NCI-H2227 (cell line): ENCODE data around the gene FUBP3.
"Not testable (repeated sequence)": the region's sequence is repeated elsewhere in the genome, so short reads cannot be mapped to it uniquely, and the experiment has no call there.

Source experiments
- DNase-seq: peaks from one replicate; lab custom pipeline; 2025; ENCODE audit not compliant: unreplicated experiment; lab: John Stamatoyannopoulos, UW

The FUBP3 gene

DNA sequence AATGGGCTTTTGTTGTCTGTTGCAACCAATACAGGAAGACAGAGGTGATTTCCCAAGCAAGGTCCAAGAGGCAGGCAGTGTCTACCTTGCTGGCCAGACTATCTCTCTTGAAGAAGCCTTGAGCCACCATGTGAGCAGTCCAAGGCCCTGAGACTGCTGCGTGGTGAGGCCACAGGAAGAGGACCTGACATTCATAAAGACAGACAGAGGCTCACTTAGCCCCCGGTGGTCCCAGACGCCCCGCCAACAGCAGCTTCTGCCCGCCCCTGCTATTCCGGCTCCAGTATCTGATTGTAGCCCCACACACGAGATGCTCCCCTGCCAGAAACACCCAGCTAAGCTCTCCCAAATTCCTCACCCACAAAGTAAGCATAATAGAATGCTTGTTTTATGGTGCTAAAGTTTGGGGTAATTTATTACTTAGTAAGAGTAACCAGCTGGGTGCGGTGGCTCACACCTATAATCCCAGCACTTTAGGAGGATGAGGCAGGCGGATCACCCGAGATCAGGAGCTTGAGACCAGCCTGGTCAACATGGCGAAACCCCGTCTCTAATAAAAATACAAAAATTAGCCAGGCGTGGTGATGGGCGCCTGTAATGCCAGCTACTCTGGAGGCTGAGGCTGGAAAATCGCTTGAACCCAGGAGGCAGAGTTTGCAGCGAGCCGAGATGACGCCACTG, 22.8 kb upstream of the FUBP3 start:
- no peak for DNase-seq

DNA sequence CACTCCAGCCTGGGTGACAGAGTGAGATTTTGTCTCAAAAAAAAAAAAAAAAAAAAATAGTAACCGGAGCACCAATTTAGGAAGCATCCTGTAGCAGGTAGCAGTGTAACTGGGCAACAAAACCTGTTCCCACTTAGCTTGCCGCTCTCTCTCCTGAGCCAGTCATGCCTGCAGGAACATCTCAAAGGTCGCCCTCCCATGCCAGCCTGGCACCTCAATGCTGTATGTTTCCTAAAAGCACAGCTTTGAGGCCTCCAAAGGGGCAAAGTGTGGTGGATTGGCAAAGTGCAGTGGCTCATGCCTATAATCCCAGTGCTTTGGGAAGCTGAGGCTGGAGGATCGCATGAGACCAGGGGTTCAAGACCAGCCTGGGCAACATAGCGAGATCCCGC, 22.3 kb upstream of the FUBP3 start:
- DNase-seq: no peak

DNA sequence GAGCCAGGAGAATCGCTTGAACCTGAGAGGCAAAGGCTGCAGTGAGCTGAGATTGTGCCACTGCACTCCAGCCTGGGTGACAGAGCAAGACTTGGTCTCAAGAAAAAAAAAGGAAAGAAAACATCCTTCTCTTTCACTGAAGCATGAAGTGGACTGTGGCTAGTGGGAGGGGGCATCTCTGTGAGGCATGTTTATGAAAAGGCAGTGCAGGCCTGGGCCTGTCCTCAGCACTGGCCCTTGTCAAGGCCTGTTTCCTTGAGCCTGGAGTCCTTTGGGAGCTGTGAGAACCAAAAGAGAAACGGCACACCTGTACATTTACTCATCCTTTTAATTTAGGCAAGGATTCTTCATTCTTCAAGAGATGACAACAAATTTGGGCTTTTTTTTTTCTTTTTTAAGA, 18.3 kb upstream of the FUBP3 start:
- peak; percentile 10 for DNase-seq

DNA sequence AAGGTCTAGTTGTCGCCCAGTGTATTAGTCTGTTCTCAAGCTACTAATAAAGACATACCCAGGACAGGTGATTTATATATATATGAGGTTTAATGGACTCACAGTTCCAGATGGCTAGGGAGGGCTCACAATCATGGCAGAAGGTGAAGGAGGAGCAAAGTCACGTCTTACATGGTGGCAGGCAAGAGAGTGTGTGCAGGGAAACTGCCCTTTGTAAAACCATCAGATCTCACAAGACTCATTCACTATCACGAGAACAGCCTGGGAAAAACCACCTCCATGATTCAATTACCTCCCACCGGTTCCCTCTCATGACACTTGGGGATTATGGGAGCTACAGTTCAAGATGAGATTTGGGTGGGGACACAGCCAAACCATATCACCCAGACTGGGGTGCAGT, 16.9 kb upstream of the FUBP3 start:
- not testable (repeated sequence) for DNase-seq

DNA sequence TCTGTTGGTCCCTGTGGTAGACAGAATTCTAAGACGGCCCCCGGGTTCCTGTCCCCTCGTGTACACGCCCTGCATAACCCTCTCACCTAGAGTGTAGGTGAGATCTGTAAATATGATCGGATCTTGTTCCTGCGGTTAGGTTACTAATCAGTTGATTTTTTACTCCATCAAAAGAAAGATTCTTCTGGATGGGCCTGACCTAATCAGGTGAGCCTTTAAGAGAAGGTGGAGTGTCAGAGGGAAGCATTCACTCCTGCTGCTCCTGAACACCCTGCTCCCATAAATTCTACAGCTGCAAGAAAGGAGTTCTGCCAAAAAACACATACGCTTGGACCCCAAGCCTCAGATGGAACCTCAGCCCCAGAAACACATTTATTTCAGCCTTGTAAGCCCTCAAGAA, 15.6 kb upstream of the FUBP3 start:
- DNase-seq: no peak

DNA sequence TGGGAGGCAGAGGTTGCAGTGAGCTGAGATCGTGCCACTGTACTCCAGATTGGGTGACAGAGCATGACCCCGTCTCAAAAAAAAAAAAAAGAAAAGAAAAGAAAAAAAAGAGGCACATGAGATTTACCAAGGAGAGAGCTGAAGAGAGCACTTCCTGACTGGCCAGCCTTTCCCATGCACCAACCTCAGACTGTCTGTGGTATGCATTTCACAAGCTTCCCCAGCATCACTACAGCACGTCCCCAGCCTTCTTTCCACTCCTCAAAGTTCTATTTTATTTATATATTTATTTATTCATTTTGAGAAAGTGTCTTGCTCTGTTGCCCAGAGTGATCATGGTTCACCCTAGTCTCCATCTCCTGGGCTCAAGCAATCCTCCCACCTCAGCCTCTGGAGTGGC, 13.6 kb upstream of the FUBP3 start:
- DNase-seq: no peak

DNA sequence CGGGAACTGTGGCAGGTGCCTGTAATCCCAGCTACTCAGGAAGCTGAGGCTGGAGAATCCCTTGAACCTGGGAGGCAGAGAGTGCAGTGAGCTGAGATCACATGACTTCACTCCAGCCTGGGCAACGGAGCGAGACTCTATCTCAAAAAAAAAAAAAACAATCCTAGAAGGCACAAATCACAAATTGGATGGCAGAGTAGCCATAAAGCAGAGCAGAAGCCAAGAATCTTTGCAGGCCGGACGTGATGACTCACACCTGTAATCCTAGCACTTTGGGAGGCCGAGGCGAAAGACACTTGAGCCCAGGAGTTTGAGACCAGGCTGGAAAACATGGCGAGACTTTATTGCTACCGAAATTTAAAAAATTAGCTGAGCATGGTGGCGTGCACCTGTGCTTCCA, 9.2 kb upstream of the FUBP3 start:
- DNase-seq: no peak

DNA sequence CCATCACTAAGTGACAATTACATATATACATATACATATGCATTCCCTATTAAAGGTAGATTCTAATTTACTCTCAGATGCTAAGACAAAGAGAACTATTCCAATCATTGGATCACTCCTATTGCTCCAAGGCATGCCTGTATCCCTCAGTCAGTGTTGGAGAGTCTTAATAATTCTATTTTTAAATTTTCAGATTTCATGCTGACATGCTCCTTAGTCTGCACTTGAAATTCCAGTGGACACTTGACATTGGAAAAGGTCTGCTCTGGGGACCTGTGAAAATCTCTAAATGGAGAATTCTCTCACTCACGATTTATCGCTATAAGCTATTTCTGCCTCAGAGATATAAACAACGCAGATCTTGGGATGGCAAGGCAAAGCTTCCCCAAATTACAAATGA, 3.9 kb upstream of the FUBP3 start:
- DNase-seq: no peak

DNA sequence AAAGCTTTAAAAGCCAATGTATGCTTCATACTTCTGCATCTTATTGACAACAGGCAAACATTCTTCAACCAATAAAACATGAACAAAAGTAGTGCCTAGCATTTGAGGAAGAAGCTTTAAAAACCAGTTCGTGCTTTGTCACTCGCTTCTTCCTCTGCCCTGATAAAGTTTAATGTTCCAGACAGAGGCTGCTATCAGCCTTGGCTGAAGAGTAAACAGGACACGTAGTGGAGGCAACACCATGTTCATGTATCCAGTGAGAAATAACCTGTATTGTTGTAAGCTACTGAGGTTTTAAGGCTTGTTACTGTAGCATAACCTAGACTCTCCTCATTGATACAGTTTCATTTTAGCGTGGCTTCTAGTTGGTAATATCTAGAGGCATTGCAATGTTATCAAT, 3.2 kb upstream of the FUBP3 start:
- DNase-seq: no peak

DNA sequence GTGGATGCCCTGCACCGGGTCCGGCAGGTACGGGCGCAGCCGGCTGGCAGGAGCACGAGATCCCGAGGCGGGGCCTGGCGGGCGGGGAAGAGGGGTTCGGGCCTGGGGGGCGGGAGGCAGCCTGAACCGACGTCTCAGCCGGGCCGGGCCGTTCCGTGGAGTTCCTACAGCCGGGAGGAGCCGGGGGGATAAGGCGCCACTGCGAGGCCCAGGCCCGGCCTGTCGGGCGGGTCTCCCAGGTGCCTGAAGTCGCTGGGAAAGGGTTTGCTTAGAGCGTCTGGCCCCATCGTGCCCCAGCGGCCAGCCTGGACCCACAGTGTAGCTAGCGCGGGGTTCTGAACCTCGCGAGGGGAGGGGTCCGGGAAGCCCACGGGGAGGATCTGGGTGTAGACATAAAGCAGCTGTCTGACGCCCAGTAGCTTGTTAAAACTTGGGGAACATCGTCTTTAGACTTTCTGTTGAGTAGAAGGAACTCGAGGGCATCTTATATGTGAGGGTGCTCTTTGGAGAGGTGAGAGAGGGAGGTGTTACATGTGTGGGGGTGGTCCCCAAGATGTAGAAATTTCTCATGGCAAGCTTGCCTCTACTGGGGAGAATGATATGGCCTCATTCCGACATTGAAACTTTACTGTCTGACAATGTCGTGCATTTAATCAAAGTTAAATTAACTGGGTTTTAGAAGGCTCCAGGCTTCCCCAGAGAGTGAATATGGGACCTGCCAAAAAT, 524 bp downstream of the FUBP3 start:
- peak; percentile 19 for DNase-seq

DNA sequence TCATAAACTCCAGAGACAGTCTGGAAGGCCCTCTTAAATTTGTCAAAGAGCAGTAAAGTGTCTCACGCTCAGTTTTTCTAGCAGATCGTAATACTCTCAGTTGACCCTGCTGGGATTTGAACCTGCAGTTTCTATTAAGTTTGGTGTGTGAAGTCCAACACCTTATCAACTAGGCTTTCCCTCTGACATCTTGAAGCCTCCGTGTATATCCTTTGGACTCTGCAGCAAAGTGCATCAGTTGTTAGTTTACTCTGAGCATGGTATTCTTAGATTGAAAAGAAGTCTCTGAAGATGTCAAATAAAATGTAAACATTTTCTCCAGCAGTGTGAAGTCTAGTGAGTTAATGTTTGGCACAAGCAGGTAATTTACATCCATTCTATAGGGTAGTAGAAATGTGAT, 2.4 kb downstream of the FUBP3 start:
- no peak for DNase-seq

DNA sequence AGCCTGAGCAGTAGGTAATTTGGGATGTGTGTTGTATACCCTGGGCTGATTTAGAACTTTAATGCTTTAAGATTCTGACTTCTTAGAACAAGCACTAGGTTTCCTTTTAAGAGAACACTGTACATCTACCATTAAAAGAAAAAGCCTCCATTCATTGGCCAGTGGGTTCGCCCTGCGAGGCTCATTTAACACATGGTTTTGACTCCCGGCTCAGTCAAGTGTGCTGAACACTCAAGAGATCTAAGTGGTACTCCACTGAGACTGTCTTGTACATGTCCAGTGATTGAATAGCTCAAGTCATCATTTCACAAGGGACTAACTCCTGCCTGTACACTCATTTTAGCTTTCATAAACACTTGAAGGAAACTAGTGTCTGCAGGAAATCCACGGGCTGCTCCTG, 3.9 kb downstream of the FUBP3 start:
- DNase-seq: peak; percentile 27

DNA sequence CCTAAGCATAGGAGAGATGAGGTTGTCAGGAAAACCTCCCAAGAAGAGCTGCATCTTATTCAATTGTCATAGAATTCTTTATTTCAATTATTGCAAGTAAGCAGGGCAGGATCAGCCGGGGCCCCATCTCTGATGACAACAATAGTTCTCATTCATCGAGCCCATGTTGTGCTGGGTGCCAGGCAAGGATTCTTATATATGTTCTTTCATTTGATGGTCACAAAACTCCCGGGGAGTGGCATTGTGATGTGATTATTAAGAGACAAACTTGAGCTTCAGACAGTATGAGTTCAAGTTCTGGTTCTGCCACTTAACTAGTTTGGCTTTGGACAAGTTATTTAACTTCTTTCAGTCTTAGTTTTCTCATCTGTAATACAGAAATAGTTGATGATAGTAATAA, 8.5 kb downstream of the FUBP3 start:
- DNase-seq: no peak

DNA sequence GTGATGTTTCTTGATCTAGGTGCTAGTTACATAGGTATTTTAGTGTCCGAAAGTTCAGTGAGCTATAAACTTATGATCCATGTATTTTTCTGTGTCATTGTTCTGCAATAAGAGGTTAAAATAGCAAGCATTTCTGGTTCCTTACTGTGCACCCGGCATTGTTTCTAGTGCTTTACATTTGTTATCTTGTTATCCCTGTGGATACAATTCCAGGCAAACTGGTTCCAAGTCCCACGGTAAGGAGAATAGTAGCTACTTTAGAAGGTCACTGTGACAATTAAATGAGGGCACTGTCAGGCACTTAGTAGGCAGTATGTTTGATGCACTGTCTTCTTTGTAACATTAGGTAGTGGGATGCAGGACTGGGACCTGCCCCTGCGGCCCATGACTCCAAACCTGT, 9.0 kb downstream of the FUBP3 start:
- DNase-seq: no peak

DNA sequence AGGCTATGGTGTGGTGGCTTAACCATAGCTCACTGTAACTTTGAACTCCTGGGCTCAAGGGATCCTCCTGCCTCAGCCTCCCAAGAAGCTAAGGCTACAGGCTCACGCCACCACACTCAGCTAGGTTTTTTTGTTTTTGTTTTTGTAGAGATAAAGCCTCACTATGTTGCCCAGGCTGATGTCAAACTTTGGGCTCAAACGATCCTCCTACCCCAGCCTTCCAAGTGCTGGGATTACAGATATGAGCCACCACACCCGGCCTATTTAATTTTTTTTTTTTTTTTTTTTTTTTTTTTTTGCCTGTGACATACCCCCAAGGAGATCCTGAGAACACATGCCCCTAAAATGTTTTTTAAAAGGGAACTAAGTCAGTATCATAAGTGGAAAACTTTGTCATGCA, 10.4 kb downstream of the FUBP3 start:
- no peak for DNase-seq

DNA sequence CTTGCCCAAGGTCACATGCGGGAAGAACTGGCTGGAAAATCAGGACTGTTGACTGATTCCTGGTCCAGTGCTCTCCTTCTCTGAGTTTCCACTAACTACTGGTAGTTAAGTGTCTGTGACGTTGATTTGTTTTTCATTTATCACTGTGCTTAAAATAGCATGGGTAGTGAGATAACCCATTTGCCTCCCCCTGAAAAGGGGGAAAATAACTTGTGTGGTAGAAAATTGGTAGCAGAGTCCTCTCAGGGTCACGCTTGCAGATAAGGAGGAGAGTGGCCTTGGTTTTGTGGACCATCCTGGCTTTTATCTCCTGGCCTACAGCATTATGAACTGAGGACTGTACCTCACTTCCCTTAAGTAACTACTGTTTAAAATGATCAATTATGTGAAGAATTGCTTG, 10.9 kb downstream of the FUBP3 start:
- no peak for DNase-seq

DNA sequence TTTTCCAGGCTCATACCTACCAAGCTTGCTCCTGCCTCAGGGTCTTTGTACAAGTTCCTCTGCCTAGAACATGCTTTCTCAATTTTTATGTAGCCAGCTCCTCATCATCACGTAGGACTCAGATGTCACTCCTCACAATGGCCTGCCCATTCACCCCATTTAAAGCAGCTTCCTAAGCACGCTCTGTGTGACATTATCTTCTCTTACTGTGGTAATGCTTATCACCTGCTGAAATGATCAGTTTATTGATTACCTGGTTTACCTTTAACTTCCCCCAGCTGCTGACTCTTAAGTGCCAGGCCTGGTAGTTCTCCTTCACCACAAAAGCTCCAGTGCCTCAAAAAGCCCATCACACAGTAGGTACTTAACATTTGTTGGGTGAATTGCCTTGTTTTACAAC, 13.6 kb downstream of the FUBP3 start:
- no peak for DNase-seq

DNA sequence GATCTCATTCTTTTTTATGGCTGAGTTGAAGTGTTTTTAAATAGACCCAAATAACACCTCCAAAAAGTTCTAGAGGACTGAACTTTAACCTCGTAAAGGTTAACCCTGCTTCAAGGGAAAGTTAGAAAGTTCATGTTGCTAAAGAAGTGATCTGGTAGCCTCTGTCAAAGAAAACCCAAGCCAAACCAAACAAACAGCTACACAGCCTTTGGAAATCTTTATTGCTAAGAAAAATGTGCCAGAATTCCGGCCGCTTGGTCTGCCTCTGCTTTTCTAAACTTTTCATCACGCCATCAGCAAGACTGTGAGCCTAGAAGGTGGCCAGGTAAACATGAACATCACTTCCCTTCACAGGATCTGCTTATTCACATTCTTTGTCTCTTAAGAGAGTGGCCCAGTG, 17.9 kb downstream of the FUBP3 start:
- DNase-seq: no peak

DNA sequence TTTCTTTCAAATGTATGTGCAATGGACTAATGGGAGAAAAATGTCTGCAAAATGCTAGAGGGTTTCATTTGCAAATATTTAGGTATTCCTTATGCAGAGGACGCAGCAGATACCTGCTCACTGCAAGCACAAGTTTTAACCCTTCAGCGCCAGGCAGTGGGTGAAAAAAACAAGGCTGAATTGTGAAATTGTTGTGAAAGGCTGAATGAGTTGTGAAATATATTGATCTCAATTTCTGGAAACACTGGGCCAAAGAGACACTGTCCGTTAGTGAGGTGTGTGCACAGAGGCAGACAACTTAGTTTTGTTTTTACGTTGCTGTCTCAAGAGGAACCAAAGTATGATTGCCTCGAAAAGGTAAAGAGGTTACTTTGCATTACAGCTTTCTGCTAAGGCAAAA, 18.8 kb downstream of the FUBP3 start:
- DNase-seq: no peak

DNA sequence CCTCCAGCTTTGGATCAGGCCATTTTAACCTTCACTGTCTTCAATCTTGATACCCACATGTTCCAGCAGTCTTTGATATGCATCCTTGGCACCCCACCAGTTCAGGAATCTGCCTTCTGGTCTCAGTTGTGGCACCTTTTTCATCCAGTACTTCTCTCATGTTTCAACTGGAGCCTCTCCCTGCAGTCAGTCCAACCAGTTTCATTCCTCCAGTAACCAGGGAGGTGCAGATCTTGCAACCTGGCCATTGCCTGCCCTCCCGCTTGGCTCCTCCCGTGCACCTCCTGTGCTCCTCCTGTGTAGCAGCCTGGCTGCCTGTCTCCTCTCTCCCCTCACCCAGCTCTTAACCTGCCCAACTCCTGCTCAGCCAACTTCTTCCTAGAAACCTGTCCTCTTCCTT, 20.2 kb downstream of the FUBP3 start:
- DNase-seq: no peak

DNA sequence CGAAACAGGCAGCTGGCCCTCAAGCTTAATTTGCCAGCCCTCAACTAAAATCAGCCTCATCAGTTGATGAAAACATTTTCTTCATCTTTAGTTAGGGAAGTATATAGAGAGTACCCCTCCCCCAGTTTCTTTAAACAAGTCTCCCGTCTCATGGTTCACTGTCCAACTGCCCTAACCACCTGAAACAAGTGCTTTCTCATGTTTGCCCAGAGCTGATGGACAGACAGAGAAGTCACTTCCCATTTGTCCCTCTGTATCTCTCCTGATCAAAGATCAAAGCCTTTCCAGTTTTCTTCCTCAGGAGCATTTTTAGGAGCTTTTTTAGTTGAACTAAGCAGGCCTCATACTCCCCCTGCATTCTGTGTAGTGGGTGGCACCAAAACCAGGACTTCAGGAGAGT, 21.7 kb downstream of the FUBP3 start:
- DNase-seq: no peak

DNA sequence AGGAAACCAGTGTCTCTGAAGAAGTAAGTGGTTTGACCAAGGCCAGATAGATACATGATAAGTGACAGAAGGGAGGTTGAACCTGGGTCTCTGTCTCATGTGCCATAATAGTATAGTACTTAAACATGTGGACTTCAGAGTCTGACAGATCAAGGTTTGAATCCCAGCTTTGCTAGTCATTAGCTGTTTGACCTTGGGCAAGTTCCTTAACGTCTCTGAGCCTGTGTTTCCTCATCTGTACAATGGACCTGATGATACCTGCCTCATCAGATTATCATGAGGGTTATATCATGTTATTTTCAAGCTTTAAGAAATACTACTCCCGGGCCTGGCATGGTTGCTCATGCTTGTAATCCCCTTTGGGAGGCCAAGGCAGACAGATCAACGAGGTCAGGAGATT, 24.9 kb downstream of the FUBP3 start:
- no peak for DNase-seq
